ENCODE results near the gene CCT6A. TPM values are rescaled to one million over a fixed set of nuclear protein-coding genes. Genes with fewer than 3 reads are reported as not detected.
"Not testable (repeated sequence)": the region's sequence is repeated elsewhere in the genome, so short reads cannot be mapped to it uniquely, and the experiment has no call there.

Gene CCT6A
- 100 to 1,000 TPM; 120 to 181 TPM for total RNA-seq

GRCh38 chr7:56051339-56052191 is at the start of gene CCT6A, which contains the start of gene PSPH:
CCT6A (plus strand) TSS chr7:56051765; CDS start chr7:56051849, 84 bp downstream.
PSPH (minus strand) TSS chr7:56051444; CDS start chr7:56021212, 30,232 bp downstream.
- Mint-ChIP-seq H3K4me3 (peak within 1 kb of the TSS; percentile 87), H3K36me3 (peaks cover 36% of the 10 kb centered on the region), H3K27ac (peak within 1 kb of the TSS; percentile 87), H3K9me3 (ENCODE audit: low read depth) (no peaks in the 10 kb centered on the region), H3K4me1 (peaks cover 50% of the 10 kb centered on the region), H3K27me3 (no peaks in the 10 kb centered on the region)
- peak; percentile 96 for ATAC-seq
- CTCF ChIA-PET, result interaction anchor here (0.6 to 1.9 kb wide), 10 partner anchors 11 to 636 kb away, joined by 3 to 14 read pairs (median 5); partner anchors contain the start of genes CHCHD2, NIPSNAP2 and SUMF2
- DNase-seq, result peak; percentile 93

GRCh38 chr7:56003749-56004148 is 47.8 kb upstream of the CCT6A start:
- DNase-seq (no peak), ATAC-seq (no peak)
- Mint-ChIP-seq H3K27me3 (no peaks in the 10 kb centered on the region), H3K4me3 (no peak overlapping the region), H3K27ac (no peak overlapping the region), H3K9me3 (ENCODE audit: low read depth) (no peaks in the 10 kb centered on the region), H3K36me3 (peaks cover 4% of the 10 kb centered on the region), H3K4me1 (peaks cover 5% of the 10 kb centered on the region)
- CTCF ChIA-PET, result interaction anchor here (1.2 to 2.1 kb wide), 3 partner anchors 9 to 70 kb away, joined by 4 to 18 read pairs (median 4); no protein-coding TSS in a partner anchor

GRCh38 chr7:56007167-56007652 is 44.4 kb upstream of the CCT6A start:
- CTCF ChIA-PET, result interaction anchor here (0.9 to 1.1 kb wide), 3 partner anchors 43 to 66 kb away, joined by 3 to 9 read pairs (median 3); partner anchors contain the start of gene NIPSNAP2
- Mint-ChIP-seq H3K4me1 (no peaks in the 10 kb centered on the region), H3K36me3 (peaks cover 3% of the 10 kb centered on the region), H3K4me3 (no peak overlapping the region), H3K27ac (no peak overlapping the region), H3K27me3 (no peaks in the 10 kb centered on the region), H3K9me3 (ENCODE audit: low read depth) (no peaks in the 10 kb centered on the region)
- no peak for ATAC-seq
- DNase-seq, result no peak

- Mint-ChIP-seq H3K4me1 (no peaks in the 10 kb centered on the region), H3K36me3 (peaks cover 3% of the 10 kb centered on the region), H3K27ac (no peak overlapping the region), H3K27me3 (no peaks in the 10 kb centered on the region), H3K9me3 (ENCODE audit: low read depth) (no peaks in the 10 kb centered on the region), H3K4me3 (no peak overlapping the region)
- CTCF ChIA-PET, result interaction anchor here (1.4 kb wide), 1 partner anchor 15 kb away, joined by 3 read pairs; no protein-coding TSS in a partner anchor
- ATAC-seq (no peak), DNase-seq (no peak)
Observed at GRCh38 chr7:56007891-56008290, 43.7 kb upstream of the CCT6A start.

GRCh38 chr7:56009695-56010094 is 41.9 kb upstream of the CCT6A start:
- Mint-ChIP-seq H3K4me1 (no peaks in the 10 kb centered on the region), H3K27me3 (no peaks in the 10 kb centered on the region), H3K9me3 (ENCODE audit: low read depth) (no peaks in the 10 kb centered on the region), H3K4me3 (no peak overlapping the region), H3K27ac (no peak overlapping the region), H3K36me3 (peaks cover 6% of the 10 kb centered on the region)
- no peak for DNase-seq
- ATAC-seq, result no peak
- CTCF ChIA-PET, result interaction anchor here (0.6 kb wide), 1 partner anchor 78 kb away, joined by 3 read pairs; no protein-coding TSS in a partner anchor

GRCh38 chr7:56017015-56017414 is 34.5 kb upstream of the CCT6A start:
- H3K9me3 Mint-ChIP-seq (ENCODE audit: low read depth); H3K27ac Mint-ChIP-seq; H3K27me3 Mint-ChIP-seq; DNase-seq; H3K4me1 Mint-ChIP-seq; ATAC-seq; H3K4me3 Mint-ChIP-seq; CTCF ChIA-PET: not testable (repeated sequence)
- H3K36me3 Mint-ChIP-seq, result peaks cover 11% of the 10 kb centered on the region

- Mint-ChIP-seq H3K27ac (no peak overlapping the region), H3K9me3 (ENCODE audit: low read depth) (no peaks in the 10 kb centered on the region), H3K4me3 (no peak overlapping the region), H3K36me3 (peaks cover 8% of the 10 kb centered on the region), H3K27me3 (no peaks in the 10 kb centered on the region), H3K4me1 (no peaks in the 10 kb centered on the region)
- DNase-seq, result no peak
- no peak for ATAC-seq
- CTCF ChIA-PET, result no interaction called here
Observed at GRCh38 chr7:56019501-56019900, 32.1 kb upstream of the CCT6A start.

GRCh38 chr7:56023500-56023899 is 28.1 kb upstream of the CCT6A start:
- DNase-seq (no peak), ATAC-seq (no peak)
- CTCF ChIA-PET, result interaction anchor here (0.5 kb wide), 1 partner anchor 50 kb away, joined by 3 read pairs; no protein-coding TSS in a partner anchor
- no peak overlapping the region for H3K4me3 Mint-ChIP-seq
- no peaks in the 10 kb centered on the region for H3K27me3 Mint-ChIP-seq
- H3K9me3 Mint-ChIP-seq (ENCODE audit: low read depth), result no peaks in the 10 kb centered on the region
- peaks cover 12% of the 10 kb centered on the region for H3K36me3 Mint-ChIP-seq
- H3K27ac Mint-ChIP-seq, result no peak overlapping the region
- H3K4me1 Mint-ChIP-seq, result no peaks in the 10 kb centered on the region

GRCh38 chr7:56026538-56026937 is 25.0 kb upstream of the CCT6A start:
- Mint-ChIP-seq H3K27me3 (no peaks in the 10 kb centered on the region), H3K4me3 (no peak overlapping the region), H3K9me3 (ENCODE audit: low read depth) (no peaks in the 10 kb centered on the region), H3K36me3 (peaks cover 19% of the 10 kb centered on the region), H3K27ac (no peak overlapping the region), H3K4me1 (peaks cover under 1% of the 10 kb centered on the region)
- CTCF ChIA-PET, result no interaction called here
- ATAC-seq, result no peak
- DNase-seq, result no peak

GRCh38 chr7:56028942-56029630 is 22.5 kb upstream of the CCT6A start:
- H3K4me3 Mint-ChIP-seq, result no peak overlapping the region

GRCh38 chr7:56030340-56030739 is 21.2 kb upstream of the CCT6A start:
- Mint-ChIP-seq H3K27me3 (no peaks in the 10 kb centered on the region), H3K27ac (no peak overlapping the region), H3K36me3 (peaks cover 18% of the 10 kb centered on the region), H3K4me3 (no peak overlapping the region), H3K9me3 (ENCODE audit: low read depth) (no peaks in the 10 kb centered on the region), H3K4me1 (peaks cover 9% of the 10 kb centered on the region)
- no peak for ATAC-seq
- no peak for DNase-seq
- CTCF ChIA-PET, result no interaction called here

More at GRCh38 chr7:56028942-56029630, 22.5 kb upstream of the CCT6A start:
- Mint-ChIP-seq H3K9me3 (ENCODE audit: low read depth) (no peaks in the 10 kb centered on the region), H3K27me3 (no peaks in the 10 kb centered on the region), H3K4me1 (peaks cover 9% of the 10 kb centered on the region), H3K36me3 (peaks cover 19% of the 10 kb centered on the region), H3K27ac (no peak overlapping the region)
- ATAC-seq, result no peak
- DNase-seq, result no peak
- CTCF ChIA-PET, result no interaction called here

- H3K27ac Mint-ChIP-seq; H3K4me1 Mint-ChIP-seq; DNase-seq; H3K27me3 Mint-ChIP-seq; H3K4me3 Mint-ChIP-seq; CTCF ChIA-PET; H3K9me3 Mint-ChIP-seq (ENCODE audit: low read depth); ATAC-seq: not testable (repeated sequence)
- H3K36me3 Mint-ChIP-seq, result peaks cover 15% of the 10 kb centered on the region
Observed at GRCh38 chr7:56031556-56031955, 20.0 kb upstream of the CCT6A start.

GRCh38 chr7:56032578-56032977 is 19.0 kb upstream of the CCT6A start:
- H3K27me3 Mint-ChIP-seq; CTCF ChIA-PET; ATAC-seq; H3K4me3 Mint-ChIP-seq; H3K27ac Mint-ChIP-seq; DNase-seq; H3K4me1 Mint-ChIP-seq; H3K9me3 Mint-ChIP-seq (ENCODE audit: low read depth): not testable (repeated sequence)
- H3K36me3 Mint-ChIP-seq, result peaks cover 13% of the 10 kb centered on the region
